ENCODE results near the gene EFCC1.

The EFCC1 gene

GRCh38 chr3:129045675-129046036 is 44.6 kb downstream of the EFCC1 start:
- Histone ChIP-seq H3K4me3 (ENCODE audit: low read length) (peak overlapping the region; percentile 36), H3K9ac (ENCODE audit: low read length) (no peak overlapping the region), H3K27ac (ENCODE audit: low read depth, low read length) (no peak overlapping the region), H3K4me1 (ENCODE audit: control insufficient read depth, insufficient read depth, low read length) (no peaks in the 10 kb centered on the region), H3K27me3 (ENCODE audit: control insufficient read depth, insufficient read depth, low read length) (peaks cover 6% of the 10 kb centered on the region), H3K36me3 (ENCODE audit: control insufficient read depth, insufficient read depth, low read length) (no peaks in the 10 kb centered on the region)

GRCh38 chr3:129046037-129046731 is 45.1 kb downstream of the EFCC1 start:
- peak overlapping the region; percentile 36 for H3K4me3 ChIP-seq (ENCODE audit: low read length)

GRCh38 chr3:129046732-129047552 is 45.8 kb downstream of the EFCC1 start:
- Histone ChIP-seq H3K9ac (ENCODE audit: low read length) (no peak overlapping the region), H3K27me3 (ENCODE audit: control insufficient read depth, insufficient read depth, low read length) (peaks cover 6% of the 10 kb centered on the region), H3K27ac (ENCODE audit: low read depth, low read length) (no peak overlapping the region), H3K4me3 (ENCODE audit: low read length) (no peak overlapping the region), H3K4me1 (ENCODE audit: control insufficient read depth, insufficient read depth, low read length) (no peaks in the 10 kb centered on the region), H3K36me3 (ENCODE audit: control insufficient read depth, insufficient read depth, low read length) (no peaks in the 10 kb centered on the region)

More at GRCh38 chr3:129046037-129046731, 45.1 kb downstream of the EFCC1 start:
- H3K36me3 ChIP-seq (ENCODE audit: control insufficient read depth, insufficient read depth, low read length), result no peaks in the 10 kb centered on the region
- H3K27ac ChIP-seq (ENCODE audit: low read depth, low read length), result no peak overlapping the region
- no peak overlapping the region for H3K9ac ChIP-seq (ENCODE audit: low read length)
- no peaks in the 10 kb centered on the region for H3K4me1 ChIP-seq (ENCODE audit: control insufficient read depth, insufficient read depth, low read length)
- H3K27me3 ChIP-seq (ENCODE audit: control insufficient read depth, insufficient read depth, low read length), result peaks cover 6% of the 10 kb centered on the region

- H3K9ac ChIP-seq (ENCODE audit: low read length), result no peak overlapping the region
- no peaks in the 10 kb centered on the region for H3K36me3 ChIP-seq (ENCODE audit: control insufficient read depth, insufficient read depth, low read length)
- no peak overlapping the region for H3K4me3 ChIP-seq (ENCODE audit: low read length)
- H3K27ac ChIP-seq (ENCODE audit: low read depth, low read length), result no peak overlapping the region
- H3K27me3 ChIP-seq (ENCODE audit: control insufficient read depth, insufficient read depth, low read length), result peaks cover 6% of the 10 kb centered on the region
- peaks cover under 1% of the 10 kb centered on the region for H3K4me1 ChIP-seq (ENCODE audit: control insufficient read depth, insufficient read depth, low read length)
Measured at GRCh38 chr3:129047553-129047839, 46.4 kb downstream of the EFCC1 start.

- Histone ChIP-seq H3K27me3 (ENCODE audit: control insufficient read depth, insufficient read depth, low read length) (peaks cover 6% of the 10 kb centered on the region), H3K9ac (ENCODE audit: low read length) (no peak overlapping the region), H3K4me1 (ENCODE audit: control insufficient read depth, insufficient read depth, low read length) (peaks cover 7% of the 10 kb centered on the region), H3K4me3 (ENCODE audit: low read length) (no peak overlapping the region), H3K36me3 (ENCODE audit: control insufficient read depth, insufficient read depth, low read length) (no peaks in the 10 kb centered on the region), H3K27ac (ENCODE audit: low read depth, low read length) (no peak overlapping the region)
Measured at GRCh38 chr3:129050556-129051295, 49.6 kb downstream of the EFCC1 start.

- no peaks in the 10 kb centered on the region for H3K27me3 ChIP-seq (ENCODE audit: control insufficient read depth, insufficient read depth, low read length)
- H3K27ac ChIP-seq (ENCODE audit: low read depth, low read length), result no peak overlapping the region
- no peak overlapping the region for H3K4me3 ChIP-seq (ENCODE audit: low read length)
- H3K9ac ChIP-seq (ENCODE audit: low read length), result no peak overlapping the region
- H3K4me1 ChIP-seq (ENCODE audit: control insufficient read depth, insufficient read depth, low read length), result peaks cover 7% of the 10 kb centered on the region
- H3K36me3 ChIP-seq (ENCODE audit: control insufficient read depth, insufficient read depth, low read length), result no peaks in the 10 kb centered on the region
Measured at GRCh38 chr3:129051871-129052340, 50.8 kb downstream of the EFCC1 start.

GRCh38 chr3:129052675-129053074 is 51.6 kb downstream of the EFCC1 start:
- H3K4me1 ChIP-seq (ENCODE audit: control insufficient read depth, insufficient read depth, low read length), result peaks cover 7% of the 10 kb centered on the region
- H3K27ac ChIP-seq (ENCODE audit: low read depth, low read length), result peak overlapping the region; percentile 44

GRCh38 chr3:129054605-129055104 is 53.6 kb downstream of the EFCC1 start:
- H3K4me1 ChIP-seq (ENCODE audit: control insufficient read depth, insufficient read depth, low read length), result peaks cover 7% of the 10 kb centered on the region
- no peak overlapping the region for H3K4me3 ChIP-seq (ENCODE audit: low read length)
- H3K9ac ChIP-seq (ENCODE audit: low read length), result no peak overlapping the region
- no peaks in the 10 kb centered on the region for H3K36me3 ChIP-seq (ENCODE audit: control insufficient read depth, insufficient read depth, low read length)
- H3K27me3 ChIP-seq (ENCODE audit: control insufficient read depth, insufficient read depth, low read length), result no peaks in the 10 kb centered on the region
- H3K27ac ChIP-seq (ENCODE audit: low read depth, low read length), result no peak overlapping the region

More at GRCh38 chr3:129052675-129053074, 51.6 kb downstream of the EFCC1 start:
- no peak overlapping the region for H3K9ac ChIP-seq (ENCODE audit: low read length)
- H3K4me3 ChIP-seq (ENCODE audit: low read length), result no peak overlapping the region
- H3K27me3 ChIP-seq (ENCODE audit: control insufficient read depth, insufficient read depth, low read length), result no peaks in the 10 kb centered on the region
- H3K36me3 ChIP-seq (ENCODE audit: control insufficient read depth, insufficient read depth, low read length), result no peaks in the 10 kb centered on the region

GRCh38 chr3:129056451-129057173 is 55.5 kb downstream of the EFCC1 start:
- no peaks in the 10 kb centered on the region for H3K36me3 ChIP-seq (ENCODE audit: control insufficient read depth, insufficient read depth, low read length)
- H3K27me3 ChIP-seq (ENCODE audit: control insufficient read depth, insufficient read depth, low read length), result no peaks in the 10 kb centered on the region
- H3K4me1 ChIP-seq (ENCODE audit: control insufficient read depth, insufficient read depth, low read length), result peaks cover 7% of the 10 kb centered on the region
- H3K27ac ChIP-seq (ENCODE audit: low read depth, low read length), result no peak overlapping the region
- H3K4me3 ChIP-seq (ENCODE audit: low read length), result no peak overlapping the region
- no peak overlapping the region for H3K9ac ChIP-seq (ENCODE audit: low read length)

- Histone ChIP-seq H3K4me1 (ENCODE audit: control insufficient read depth, insufficient read depth, low read length) (peaks cover 7% of the 10 kb centered on the region), H3K9ac (ENCODE audit: low read length) (no peak overlapping the region), H3K27me3 (ENCODE audit: control insufficient read depth, insufficient read depth, low read length) (no peaks in the 10 kb centered on the region)
Measured at GRCh38 chr3:129057249-129057648, 56.1 kb downstream of the EFCC1 start.

GRCh38 chr3:129058441-129059200 is 57.5 kb downstream of the EFCC1 start:
- Histone ChIP-seq H3K27ac (ENCODE audit: low read depth, low read length) (no peak overlapping the region), H3K4me1 (ENCODE audit: control insufficient read depth, insufficient read depth, low read length) (no peaks in the 10 kb centered on the region), H3K4me3 (ENCODE audit: low read length) (no peak overlapping the region), H3K27me3 (ENCODE audit: control insufficient read depth, insufficient read depth, low read length) (no peaks in the 10 kb centered on the region), H3K36me3 (ENCODE audit: control insufficient read depth, insufficient read depth, low read length) (no peaks in the 10 kb centered on the region), H3K9ac (ENCODE audit: low read length) (no peak overlapping the region)

More at GRCh38 chr3:129057249-129057648, 56.1 kb downstream of the EFCC1 start:
- Histone ChIP-seq H3K36me3 (ENCODE audit: control insufficient read depth, insufficient read depth, low read length) (no peaks in the 10 kb centered on the region), H3K4me3 (ENCODE audit: low read length) (no peak overlapping the region), H3K27ac (ENCODE audit: low read depth, low read length) (no peak overlapping the region)
